LoVo (cell line): Measurements from ENCODE around the gene TDRD10.

ENCODE experiments used
- DNase-seq: peaks from one replicate; pipeline ENCODE4 v3.0.0-alpha.2; 2016; ENCODE audit warnings: low spot score

The TDRD10 gene

DNA sequence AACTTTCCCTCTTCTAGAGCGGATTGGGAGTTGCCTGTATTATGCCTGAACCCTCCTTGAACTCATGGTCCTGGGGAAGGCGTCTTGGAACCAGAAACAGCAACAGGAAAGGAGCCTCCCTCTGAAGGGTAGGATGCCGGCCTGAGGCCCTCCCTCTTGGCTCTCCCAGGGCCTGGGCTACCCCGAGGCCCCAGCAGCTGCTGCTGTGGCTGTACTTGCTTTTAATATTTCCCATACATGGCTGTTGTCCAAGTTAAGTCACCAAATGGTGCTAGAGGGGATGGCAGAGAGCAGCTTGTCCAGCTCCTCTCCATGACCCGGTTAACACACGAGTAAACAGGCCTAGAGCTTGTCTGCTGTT, 76.0 kb downstream of the TDRD10 start:
- no peak for DNase-seq

DNA sequence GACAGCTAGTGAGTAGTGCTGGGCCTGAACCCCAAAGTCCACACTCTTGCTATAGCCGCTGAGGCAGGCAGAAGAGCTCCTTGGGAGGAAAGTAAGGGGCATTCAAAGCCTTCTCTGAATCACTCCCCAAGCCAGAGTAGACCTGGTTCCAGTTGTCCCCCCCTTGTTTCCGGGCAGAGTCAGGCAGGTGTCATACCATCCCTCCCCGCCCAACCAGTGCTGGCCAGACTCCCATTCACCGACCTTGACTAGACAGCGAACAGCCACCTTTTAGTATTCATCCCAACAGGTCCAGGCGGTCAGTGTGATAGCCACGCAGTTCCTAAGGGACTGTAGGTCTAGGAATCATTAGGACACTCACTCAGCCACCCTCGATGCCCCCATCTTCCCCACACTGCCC, 77.4 kb downstream of the TDRD10 start:
- no peak for DNase-seq

DNA sequence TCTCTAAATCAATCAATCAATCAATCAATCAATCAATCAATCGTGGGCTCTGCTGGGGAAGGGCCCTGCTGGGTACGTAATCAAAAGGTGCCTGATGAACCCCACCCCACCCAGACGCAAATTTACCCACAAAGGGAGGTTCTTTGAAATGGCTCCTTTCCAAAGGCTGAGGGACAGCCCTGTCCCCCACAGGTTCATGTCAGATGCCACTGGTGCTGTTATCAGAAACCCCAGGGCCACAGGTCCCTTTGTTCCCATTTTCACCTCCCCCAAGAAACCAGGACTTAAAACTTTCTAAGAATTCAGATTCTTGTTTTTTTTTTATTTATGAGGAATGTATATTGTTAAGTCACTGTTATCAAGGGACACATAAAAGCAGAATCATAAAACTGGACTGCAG, 79.7 kb downstream of the TDRD10 start:
- DNase-seq = no peak

DNA sequence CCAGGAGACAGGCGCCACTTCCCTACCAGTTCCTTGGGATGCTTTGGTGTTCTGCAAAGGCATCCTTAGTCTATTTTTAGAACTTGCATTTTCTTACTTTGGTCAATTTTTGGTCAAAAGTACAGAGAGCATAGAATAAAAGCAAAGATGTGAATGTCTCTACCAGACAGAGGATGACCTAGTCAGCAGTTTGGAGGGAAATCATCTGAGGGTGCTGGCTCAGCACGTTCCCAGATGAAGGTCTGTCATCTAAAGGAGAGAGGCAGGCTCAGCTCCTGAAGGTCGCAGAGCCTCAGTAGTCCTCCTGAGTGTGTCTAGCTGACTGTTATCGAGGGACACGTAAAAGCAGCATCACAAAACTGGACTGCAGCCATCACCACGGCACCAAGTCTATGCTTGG, 80.9 kb downstream of the TDRD10 start:
- DNase-seq = no peak

DNA sequence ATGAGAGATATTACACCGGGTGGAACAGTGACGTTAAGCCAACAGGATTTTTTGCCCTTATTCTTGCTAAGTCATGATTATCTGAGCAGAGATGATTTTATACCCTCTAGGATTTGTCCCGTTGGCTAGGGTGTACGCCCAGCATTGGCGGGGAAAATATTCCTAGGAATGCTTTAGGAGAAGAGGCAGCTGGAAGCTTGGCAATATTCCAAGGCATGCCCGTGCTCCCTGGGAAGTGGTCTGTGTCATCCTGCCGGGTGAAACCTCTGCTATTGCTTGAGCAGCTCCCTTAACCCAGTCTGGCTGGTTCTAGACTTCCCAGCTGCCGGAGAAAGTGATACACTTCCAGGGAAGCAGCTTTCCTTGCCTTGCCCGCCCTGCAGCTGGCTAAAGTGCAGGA, 81.8 kb downstream of the TDRD10 start:
- DNase-seq = no peak

DNA sequence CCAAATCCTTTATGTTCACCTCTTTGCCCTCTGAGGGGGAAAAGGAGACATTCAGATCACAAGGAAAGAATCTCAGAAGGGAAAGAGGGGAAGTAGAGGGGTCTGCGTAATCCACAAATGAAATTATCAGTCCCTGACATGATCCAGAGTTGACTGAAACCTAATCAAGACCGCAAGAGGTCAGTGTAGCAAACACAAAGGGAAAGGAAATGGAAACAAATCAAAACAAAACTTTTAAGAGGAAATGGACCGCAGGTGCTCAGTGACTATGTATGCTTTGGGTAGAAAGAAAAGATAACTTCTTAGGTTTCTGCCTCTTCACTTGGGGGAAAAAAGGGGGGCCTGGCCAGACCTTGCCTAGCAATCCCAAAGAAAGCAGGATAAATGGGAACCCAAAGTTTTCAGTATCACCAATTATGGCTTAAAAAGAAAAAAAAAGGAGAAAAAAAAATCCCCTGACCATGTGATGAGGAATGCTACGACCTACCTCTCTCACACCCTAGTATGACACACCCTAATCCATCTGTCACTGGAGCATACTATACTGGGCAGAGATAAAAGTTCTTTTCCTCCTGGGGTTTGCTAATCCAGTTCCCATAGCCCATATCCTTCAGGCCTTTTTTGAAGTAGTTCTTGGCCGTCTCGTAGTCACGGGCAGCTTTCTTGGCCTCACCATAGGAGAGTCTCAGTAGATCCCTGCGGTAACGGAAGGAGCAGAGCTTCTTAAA, 82.4 kb downstream of the TDRD10 start:
- DNase-seq = no peak

DNA sequence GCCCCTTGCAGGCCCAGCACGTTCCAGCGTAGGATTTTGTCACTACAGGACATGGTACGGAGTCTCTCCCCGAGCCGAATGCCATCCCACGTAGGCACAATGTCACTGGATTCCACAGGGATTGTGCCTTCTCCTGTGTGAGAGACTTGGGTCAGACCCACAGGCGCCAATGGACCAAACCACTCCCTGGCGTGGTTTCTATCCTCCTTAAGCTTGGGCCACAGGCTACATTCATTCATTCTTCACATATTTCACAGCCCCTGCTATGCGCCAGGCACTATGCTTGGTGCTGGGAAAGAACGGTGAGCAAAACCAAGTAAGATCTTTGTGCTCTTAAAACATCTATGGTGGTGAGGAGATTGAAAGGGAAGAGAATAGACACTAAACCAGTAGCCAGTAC, 84.2 kb downstream of the TDRD10 start:
- no peak for DNase-seq

DNA sequence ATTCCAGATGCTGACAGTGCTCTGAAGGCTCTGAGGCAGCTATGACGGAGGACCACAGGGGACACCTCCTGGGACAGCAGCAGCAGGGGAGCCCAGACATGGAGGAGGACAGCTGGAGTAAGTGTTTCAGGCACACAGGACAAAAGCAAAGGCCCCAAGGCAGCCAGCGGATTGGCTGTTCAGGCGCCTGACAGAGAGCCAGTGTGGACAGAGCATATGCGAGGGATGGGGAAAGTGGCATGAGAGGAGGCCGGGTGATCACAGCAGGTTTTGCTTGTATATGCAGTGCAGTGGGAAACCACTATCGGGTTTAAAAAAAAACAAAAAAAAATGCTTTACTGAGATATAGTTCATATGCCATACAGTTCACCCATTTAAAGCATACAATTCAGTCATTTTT, 84.6 kb downstream of the TDRD10 start:
- DNase-seq = no peak

DNA sequence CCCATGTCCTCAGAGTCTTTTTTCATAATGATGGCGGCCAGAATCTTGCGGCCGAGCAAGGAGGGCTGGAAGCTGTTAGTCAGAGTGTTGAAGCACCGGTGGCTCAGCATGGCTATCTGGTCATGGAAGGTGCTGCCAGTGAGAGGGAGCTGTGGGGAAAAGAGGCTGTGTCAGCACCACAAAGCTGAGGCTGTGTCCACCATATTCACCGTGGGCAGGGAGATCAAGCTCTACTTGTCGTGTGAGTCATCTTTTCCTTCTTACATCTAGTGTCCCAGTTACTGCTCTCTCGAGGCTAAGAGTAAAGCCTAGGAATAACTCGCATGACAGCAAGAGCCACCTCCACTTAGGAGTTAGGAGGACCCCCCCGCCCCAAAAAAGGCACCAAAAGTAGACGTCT, 87.8 kb downstream of the TDRD10 start:
- DNase-seq = no peak

DNA sequence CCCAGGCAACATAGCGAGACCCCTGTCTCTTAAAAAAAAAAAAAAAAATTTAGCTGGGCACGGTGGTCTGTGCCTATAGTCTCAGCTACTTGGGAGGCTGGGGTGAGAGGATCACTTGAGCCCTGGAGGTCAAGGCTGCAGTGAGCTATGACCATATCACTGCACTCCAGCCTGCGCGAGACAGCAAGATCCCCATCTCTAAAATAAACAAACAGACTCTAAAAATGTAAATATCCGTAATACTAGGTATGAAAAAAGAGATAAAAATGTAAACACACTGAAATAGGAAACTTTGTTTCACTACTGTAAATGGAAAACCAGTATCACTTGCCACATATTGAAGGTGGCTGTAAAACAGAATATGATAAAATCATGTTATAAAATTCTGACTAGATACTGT, 88.7 kb downstream of the TDRD10 start:
- DNase-seq = no peak

DNA sequence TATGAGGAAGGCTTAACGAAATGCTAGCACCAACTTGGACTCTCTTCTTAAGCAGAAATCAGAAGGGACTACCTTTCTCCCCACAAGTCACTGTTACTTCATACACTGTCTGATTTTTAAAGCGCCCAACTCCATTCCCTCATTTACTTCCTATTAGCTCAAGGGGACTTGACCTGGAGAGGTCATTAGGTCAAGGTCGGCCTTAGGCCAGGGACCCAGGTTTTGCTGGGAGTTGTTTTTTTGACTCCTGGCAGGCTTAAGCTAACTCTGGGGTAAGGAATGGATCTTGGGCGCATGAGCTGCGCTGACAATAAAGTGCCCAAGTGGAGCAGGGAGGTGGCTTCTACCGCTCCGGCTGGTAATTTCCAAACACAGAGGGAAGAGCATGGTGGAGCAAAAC, 89.2 kb downstream of the TDRD10 start:
- DNase-seq = no peak

DNA sequence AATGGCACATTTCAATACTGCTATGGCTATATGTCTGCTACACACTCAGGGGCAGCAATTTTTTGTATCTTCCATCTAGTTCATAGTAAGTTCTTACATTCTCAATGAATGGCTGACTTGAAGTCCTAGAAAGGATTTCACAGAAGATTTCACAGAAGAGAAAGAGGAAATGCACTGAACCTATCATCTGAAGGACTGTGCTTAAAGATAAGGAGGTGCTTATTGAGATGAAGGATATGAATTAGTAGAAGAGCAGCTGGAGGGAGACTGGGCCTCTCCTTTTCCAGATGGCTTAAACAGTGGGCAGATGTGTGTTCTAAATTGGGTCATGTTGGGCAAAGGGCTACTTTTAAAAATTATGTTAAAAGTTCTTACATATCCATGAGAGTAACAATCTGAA, 91.4 kb downstream of the TDRD10 start:
- no peak for DNase-seq

DNA sequence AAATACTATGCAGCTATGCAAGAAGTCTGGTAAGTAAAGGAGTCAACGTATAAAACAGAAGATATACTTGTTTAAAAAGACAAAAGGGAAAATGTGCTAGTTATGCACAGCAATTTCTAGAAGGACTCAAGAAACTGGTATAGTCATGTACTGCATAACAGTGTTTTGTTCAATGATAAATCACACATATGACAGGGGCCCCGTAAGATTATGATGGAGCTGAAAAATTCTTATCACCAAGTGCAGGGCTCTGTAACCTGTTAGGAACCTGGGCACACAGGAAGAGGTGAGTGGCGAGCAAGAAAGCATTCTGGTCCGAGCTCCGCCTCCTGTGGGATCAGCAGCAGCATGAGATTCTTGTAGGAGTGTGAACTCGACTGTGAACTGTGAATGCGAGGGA, 92.8 kb downstream of the TDRD10 start:
- no peak for DNase-seq

DNA sequence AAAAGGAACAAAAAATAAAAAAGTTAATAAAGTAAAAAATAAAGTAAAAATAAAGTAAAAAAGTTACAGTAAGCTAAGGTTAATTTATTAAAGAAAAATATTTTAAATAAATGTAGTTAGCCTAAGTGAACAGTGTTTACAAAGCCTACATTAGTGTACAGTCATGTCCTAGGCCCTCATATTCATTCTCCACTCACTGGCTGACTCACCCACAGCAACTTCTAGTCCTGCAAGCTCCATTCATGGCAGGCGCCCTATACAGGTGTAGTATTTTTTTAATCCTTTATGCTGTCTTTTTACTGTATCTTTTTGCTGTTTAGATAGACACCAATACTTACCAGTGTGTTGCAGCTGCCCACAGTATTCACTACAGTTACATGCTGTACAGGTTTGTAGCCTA, 93.6 kb downstream of the TDRD10 start:
- DNase-seq = no peak
